SKM-1 treated with dmso at 0.1 percent for 144 hours (cell line): Measurements from ENCODE around the gene MDFIC.
"Not testable (repeated sequence)": the region's sequence is repeated elsewhere in the genome, so short reads cannot be mapped to it uniquely, and the experiment has no call there.

ENCODE experiments used
- DNase-seq: peaks from one replicate; lab custom pipeline; 2025; ENCODE audit not compliant: unreplicated experiment; lab: John Stamatoyannopoulos, UW

Gene MDFIC, protein sequence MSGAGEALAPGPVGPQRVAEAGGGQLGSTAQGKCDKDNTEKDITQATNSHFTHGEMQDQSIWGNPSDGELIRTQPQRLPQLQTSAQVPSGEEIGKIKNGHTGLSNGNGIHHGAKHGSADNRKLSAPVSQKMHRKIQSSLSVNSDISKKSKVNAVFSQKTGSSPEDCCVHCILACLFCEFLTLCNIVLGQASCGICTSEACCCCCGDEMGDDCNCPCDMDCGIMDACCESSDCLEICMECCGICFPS

DNA sequence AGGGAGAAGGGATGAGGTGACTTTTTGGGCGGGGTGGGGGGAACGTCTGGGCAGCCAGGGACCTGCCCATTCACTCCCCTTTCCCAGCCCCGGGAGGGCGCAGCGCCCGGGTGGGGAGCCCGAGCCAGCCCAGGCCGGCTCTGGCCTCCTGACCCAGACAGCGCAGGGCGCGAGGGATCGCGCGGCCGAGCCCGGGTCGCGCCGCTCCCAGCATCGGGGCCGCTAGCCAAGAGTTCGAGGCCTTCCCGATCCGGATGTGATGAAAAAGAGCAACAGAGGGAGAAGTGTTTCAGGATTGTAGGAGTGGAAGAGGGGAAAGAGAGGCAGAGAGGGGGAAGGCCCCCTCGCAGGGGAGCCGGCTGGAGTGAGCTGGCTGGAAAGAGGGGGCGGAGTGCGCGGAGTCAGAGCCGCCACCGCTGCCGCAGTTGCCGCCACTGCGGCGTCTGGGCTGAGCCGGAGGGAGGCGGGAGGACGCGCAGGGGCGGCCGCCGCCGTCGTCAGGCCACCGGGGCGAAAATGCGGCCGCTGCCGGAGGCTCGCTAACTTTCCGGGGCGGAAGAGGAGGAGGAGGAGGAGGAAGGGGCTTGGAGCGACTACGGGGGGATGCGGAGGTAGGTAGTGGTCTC lies at the start of gene MDFIC:
Gene MDFIC, plus strand, starts transcription at position 69 of the 626 bp plus-strand sequence. CDS start 940 bp downstream, outside the sequence.
- no peak for DNase-seq

DNA sequence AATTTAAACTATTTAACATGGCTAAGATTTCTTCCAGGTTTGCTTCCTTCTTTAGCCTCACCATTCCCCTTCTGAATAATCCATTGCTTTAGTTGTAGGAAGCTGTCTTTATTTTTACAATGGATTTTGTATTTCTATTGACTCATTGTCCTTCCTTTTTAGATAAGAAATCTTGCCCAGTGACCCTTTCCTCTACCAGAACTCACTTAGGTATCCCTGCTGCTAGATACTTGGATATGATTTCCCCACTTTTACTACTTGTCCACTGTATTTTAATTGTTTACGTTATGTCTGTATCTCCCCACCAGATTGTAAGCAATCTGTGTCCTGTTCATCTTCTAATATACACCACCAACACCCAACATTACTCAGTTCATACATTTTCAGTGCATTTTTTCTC lies 47.7 kb upstream of the MDFIC start:
- DNase-seq = no peak

DNA sequence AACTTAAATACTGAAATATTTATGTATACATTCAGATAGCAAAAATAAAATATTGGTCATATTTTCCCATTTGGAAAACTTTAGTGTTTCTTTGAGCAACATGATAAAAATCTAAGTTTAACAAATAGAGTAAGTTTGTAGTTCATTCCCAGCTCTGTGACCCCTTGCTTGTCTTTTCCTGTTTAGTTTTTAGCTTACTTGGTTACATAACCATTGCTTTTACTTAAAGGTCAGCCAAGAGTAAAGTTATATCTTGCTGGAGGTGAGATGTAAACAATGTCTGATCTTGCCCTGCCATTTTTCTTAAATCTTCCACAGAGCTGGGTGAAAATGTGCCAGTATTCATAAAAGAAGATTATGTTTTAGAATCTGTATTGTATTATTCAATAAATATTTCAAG lies 46.7 kb upstream of the MDFIC start:
- DNase-seq = no peak

DNA sequence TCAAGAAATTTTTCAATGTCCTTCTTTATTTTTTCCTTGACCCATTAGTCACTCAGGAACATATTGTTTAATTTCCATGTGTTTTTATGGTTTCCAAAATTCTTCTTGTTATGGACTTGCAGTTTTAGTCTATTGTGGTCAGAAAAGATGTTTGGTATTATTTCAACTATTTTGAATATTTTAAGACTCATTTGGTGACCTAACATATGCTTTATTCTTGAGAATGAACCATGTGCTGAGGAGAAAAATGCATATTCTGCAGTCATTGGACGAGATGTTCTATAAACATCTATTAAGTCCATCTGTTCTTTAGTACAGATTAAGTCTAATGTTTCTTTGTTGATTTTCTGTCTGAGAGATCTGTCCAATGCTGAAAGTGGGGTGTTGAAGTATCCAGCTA lies 42.3 kb upstream of the MDFIC start:
- no peak for DNase-seq

DNA sequence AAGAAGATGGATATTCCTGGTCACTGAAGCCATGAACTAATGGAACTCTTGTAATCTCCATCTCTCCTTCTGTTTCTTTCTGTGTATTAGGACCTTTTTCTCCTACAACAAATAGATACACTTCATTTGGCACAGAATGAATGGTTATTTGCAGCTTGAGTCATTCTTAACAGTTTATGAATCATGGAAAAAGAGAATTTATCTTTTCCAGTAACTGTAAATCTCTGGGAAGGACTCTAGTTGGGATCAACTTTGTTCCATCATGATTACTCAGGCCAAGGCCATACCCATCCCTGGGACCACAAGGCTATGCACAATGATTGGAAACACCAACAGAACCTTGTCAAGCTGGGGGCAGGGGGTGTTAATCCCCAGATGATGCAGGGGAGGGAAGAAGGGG lies 36.1 kb upstream of the MDFIC start:
- DNase-seq = no peak

DNA sequence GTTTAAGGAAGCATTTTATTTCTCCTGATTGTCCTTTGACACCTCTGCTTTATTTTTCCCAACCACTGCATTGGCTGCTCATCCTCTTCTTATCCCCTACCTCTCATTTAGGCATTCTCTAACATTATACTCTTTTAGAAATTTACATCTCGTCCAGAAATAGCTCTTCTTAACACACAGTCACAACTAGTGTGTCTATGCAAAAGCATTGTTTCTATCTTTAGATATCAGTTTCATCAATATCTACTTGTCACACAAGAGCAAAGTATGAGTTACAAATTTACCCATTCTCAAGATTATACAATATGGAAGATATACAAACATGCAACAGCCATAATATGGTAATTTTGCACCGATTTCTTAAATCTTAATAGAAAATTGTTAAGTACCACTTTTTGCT lies 35.7 kb upstream of the MDFIC start:
- no peak for DNase-seq

DNA sequence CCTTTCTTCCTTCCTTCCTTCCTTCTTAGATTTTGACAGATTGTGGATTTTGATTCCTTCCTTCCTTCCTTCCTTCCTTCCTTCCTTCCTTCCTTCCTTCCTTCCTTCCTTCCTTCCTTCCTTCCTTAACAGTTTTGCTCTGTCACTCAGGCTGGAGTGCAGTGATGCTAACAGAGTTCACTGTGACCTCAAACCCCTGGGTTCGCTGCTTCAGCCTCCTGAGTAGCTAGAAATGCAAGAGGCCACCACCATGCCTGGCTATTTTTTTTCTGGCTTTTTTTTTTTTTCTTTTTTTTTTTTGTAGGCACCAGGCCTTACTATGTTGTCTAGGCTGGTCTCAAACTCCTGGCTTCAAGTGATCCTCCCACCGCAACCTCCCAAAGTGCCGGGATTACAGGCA lies 32.8 kb upstream of the MDFIC start:
- not testable (repeated sequence) for DNase-seq

DNA sequence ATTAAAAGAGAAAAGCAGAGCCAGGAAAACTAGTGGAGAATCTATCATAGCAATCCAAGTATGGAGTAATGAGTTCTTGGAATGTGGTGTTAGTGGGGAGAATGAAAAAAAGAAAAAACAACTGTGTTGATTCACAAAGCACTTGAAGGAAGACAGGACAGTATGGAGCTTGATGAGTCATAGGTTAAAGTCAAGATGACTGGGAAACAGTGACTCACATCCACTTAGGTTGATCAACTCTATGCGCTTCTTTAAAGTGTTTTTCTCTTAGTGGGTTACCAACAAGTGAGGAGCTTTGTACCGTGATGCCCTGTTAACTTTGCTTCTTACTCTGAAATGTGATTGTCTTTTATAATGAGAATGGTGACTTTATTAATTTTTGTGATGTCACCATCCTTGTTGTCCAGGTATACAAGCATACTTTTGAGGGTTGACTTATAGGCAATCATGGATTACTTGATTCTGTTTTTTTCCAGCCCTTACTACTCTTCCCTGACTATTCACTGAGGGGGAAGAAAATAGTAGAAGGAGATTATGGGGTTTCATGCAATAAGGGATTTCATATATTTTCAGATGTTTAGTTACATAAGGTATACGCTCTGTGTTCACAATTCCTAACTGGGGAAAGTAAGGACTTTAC lies 32.1 kb upstream of the MDFIC start:
- no peak for DNase-seq

DNA sequence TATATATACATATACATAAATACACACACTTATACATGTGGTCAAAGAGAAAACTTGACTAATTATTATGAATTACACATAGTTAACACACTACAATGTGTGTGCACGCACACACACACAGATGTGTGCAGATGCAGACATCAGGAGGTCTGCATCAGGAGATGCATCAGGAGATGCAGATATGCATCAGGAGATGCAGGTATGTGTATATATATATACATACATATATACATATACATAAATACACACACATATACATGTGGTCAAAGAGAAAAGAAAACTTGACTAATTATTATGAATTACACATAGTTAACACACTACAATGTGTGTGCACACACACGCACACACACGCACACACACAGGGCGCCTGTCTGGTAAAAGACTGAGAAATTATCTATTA lies 31.3 kb upstream of the MDFIC start:
- no peak for DNase-seq

DNA sequence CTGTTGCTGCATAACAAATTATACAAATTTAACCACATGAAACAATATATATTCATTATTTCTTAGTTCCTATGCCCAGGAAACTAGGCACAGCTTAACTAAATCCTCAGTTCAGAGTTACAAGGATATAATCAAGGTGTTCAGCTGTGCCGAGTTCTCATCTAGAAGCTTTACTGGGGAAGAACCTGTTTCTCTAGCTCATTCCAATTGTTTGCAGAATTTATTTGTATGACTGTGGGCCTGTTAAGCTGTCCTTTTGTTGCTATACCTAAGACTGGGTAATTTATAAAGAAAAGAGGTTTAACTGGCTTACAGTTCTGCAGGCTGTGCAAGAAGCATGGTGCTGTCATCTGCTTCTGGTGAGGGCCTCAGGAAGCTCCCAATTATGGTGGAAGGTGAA lies 21.8 kb upstream of the MDFIC start:
- no peak for DNase-seq

DNA sequence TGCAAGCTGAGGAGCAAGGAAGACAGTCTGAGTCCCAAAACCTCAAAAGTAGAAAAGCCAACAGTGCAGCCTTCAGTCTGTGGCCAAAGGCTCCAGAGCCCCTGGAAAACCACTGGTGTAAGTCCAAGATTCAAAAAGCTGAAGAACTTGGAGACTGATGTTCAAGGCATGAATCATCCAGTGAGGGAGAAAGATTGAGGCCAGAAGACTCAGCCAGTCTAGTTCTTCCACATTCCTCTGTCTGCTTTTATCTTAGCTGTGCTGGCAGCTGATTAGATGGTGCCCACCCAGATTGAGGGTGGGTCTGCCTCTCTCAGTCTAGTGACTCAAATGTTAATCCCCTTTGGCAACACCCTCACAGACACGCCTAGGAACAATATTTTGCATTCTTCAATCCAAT lies 20.1 kb upstream of the MDFIC start:
- no peak for DNase-seq

DNA sequence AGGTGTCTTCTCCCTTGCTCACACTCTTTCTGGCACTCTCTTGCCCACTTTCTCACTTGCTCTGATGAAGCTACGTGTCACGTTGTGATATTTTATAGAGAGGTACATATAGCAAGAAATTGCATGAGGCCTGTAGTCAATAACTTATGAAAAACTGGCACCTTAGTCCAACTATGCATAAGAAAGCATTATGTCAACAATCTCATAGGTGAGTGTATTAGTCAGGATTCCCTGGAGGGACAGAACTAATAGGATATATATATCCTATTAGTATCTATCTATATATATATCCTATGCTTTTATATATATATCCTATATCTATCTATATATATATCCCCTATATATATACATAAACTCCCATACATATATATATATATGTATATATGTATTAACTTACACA lies 18.8 kb upstream of the MDFIC start:
- no peak for DNase-seq

DNA sequence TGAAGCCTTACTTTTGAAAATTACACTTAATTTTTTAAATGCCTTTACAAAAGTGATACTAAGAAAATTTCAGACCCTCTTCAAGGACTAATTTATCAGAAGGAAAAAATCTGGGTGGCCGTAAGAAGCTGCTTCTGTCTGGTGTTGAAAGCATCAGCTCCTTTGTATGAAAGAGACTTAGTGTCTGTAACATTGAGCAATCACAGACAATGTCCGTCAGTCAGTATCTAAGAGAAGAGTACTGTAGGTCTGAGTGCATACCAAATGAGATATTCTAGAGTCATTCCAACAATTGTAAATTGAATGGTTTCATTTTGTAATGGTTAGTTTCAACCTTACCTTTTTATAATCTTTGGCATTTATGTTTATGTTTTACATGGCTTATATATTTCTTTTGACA lies 11.1 kb upstream of the MDFIC start:
- no peak for DNase-seq

DNA sequence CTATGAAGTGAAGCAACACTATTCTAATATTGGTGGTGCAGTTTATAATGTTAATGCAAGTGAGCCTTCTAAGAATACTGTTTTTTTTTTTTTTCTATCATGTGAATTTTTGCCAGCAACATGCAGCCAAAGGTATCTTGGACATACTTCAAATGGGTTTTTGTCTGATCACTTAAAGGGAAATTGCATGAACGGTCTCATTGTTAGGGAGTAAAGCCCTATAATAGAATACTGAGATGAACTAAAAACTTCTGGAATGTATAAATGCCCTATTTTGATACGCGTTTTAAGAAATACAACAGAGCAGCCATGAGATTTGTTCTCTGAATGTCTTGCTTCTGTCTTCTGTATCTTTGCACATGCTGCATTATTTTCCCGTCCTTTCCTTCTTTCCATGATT lies 10.5 kb upstream of the MDFIC start:
- no peak for DNase-seq

DNA sequence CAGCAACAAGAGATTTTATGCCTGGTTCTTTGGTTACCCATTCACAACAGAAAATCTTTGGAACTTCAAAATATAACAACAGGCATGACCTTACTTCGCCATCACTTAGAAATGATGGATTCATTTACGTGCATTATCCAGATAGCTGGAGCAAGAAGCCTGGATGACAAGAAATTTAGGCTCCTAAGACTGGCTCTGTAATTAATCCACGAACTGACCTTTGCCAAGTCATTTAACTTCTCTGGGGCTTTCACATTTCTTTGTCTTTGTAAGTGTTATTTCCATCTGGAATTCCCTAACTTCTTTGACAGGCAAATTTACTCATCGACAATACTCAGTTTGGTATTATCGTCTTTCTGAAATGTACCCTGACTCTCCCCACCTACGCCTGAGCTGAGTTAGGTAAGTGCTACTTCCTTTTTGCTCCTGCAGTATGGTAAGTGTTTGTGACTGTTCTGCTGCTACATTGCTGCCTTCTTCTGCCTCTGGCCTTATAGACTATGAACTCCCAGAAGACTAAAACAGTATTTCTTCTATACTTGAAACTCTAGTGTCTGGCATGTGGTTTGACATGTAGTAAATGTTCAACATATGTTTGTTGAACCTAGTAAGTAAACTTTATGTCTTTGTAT lies 5.5 kb upstream of the MDFIC start:
- DNase-seq = no peak

DNA sequence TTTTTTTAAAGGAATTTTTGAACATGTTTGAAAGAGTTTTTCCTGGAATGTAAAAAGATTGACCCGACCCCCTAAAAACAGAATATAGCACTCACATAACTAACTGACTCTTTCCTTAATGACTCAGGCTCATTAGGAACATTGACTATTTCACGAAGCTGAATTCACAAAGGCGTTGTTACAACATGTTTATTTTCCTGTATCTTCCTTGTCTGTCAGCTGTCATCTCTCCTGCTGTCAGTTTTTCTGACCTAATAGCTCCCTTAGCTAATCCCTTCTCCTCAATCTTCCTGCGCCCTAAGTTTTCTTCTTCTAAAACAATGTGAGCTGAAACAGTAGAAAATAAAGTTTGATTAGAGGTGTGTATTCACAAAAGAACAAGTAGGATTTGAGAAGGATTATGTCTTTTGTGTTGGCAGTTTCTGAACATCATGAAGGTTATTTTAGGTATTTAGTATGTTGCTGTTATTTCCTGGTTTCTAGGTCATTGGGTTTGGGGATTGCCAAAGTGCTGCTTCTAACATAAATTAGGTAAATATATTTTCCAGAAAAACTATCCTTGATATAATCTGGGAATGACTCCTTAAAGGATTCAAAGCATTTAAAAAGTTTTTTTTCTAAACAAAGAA lies 4.6 kb upstream of the MDFIC start:
- DNase-seq = no peak

DNA sequence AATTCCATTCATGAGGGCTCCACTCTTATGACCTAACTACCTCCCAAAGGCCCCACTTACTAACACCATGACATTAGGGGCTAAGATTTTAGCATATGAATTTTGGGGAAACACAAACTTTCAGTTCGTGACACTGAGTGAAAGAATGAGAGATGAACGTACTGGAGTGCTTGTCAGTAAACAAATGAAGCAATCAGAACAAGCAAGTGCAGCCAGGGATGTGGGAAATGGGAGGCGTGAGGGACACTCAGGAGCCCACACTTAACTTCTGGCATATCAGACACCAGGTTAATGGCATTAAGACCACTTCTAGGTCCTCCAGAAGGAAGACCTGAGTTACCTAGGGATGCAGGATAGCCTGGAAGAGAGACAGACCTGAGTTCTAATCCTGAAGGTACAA lies 2.3 kb upstream of the MDFIC start:
- DNase-seq = no peak

DNA sequence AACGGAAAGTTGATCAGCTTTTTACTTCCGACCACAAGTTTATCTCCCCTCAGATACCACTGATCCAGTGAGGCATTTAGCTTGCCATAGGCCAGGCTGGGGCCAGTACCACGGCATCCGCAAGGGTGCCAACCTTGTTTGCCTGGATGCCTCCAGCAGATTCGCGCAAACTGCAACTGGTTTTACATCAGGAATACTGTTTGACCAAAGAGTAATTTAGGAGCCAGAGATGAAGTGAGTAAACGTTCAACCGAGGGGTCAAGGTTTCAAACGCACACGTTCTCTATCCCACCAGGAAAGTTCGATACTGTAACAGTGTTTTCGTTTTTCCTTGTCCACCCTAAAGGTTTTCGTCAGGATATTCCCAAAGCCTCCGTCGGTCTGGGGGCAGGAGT lies 266 bp upstream of the MDFIC start:
- no peak for DNase-seq

DNA sequence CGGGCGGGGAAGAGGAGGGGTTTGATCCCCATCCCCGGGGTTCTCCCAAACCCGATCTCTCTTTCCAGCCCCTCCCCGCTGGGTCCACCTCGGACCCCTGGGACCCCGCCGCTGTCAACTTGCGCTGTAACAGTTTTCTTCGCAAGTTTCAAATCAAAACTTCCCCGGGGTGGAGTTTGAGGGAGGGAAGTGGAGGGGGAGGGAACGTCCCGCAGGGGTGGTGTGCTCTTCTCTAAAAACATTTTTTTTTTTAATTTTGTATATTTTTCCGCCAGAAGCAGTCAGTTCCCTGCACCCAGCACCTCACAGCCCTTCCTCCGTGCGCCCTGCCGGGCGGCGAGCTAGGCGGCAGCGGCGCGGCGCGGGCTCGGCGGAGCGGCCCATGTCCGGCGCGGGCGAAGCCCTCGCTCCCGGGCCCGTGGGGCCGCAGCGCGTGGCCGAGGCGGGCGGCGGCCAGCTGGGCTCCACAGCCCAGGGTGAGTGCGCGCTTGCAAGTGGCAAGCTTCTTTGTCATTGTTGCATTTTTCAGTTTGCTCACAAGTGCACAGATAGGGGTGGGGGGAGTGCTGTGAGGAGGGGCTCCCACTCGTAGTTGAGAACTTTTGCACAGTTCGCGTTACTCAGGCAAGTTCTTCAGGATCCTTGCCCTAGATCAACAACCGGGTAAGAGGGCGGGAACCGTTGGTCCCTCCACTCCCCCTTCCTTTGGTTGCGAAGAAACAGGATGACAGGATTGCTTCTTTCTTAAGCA lies 933 bp downstream of the MDFIC start:
- peak; percentile 61 for DNase-seq

DNA sequence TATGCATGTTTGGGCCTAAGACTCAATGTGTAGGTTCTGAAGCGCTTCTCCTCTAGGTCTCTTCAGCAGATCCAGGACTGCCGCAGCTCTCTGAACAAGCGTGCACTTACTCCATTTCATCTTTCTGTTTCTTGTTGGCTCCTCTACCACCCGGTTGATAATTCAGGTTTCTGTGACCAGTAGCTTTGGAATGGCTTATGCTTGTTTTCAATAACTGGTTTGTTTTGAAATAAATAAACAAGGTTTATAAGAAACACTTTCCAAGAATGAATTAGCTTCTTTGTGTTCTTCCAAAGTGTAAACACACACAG lies 1.5 kb downstream of the MDFIC start:
- DNase-seq = no peak

DNA sequence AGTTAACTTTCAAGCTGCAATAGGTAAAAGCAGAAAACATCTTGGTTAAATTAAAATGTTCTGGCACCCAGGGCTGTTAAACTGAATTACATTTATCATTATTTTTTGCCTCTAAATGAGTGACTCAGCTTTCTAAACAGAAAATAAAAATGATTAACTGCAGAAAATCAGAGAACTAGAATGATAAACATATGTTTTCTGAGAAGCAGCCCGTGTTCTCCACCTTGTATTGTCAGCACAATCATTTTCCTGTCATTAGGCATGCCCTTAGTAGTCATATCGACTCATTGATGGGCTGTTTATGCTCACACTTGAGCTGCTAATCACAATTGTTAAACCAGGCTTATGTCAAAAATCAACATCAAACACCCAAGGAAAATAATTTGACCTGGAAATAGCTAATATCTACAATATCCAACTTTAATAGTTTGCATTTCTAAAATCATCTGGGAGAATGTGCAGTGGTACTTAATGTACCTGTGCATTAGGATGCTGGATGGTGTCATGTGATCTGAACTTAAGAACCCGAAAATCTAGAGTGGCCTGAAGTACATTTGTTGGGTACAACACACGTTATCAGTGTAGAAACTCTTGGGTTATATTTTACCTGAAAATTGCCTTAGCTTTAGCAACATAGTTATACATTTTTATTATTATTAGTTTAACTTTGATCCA lies 2.3 kb downstream of the MDFIC start:
- no peak for DNase-seq
